ENCODE results near the gene SLC35D1. TPM values are rescaled to one million over a fixed set of nuclear protein-coding genes. Genes with fewer than 3 reads are reported as not detected.

SLC35D1 gene
- total RNA-seq, 3 donors from 2014 or later = 17.3 to 24.5 (median 21.9) TPM

DNA sequence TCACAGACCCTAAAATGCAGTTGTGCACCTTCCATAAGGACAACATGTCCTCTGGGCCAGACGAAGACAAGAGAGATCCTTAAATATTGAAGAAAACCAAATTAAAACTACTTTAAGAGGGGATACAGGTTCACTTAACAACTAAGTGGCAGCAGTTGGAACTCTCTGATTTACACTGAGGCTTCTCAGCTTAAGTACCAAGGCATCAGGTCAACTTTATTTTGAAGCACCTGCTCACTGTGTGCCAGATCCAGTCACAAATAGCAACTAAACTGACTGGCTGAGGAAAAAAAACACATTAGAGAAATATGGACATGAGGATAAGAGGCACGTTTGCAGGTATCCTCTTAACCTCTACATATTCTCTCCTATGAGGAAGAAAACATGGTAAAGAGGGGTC is 33.2 kb downstream of the SLC35D1 start:
- DNase-seq (no peak), ATAC-seq (no peak)
- Mint-ChIP-seq H3K4me1 (ENCODE audit: low read depth) (no peaks in the 10 kb centered on the region), H3K9me3 (no peaks in the 10 kb centered on the region), H3K27me3 (ENCODE audit: low read depth) (no peaks in the 10 kb centered on the region), H3K36me3 (ENCODE audit: insufficient read depth) (peaks cover 51% of the 10 kb centered on the region), H3K4me3 (no peak overlapping the region)

DNA sequence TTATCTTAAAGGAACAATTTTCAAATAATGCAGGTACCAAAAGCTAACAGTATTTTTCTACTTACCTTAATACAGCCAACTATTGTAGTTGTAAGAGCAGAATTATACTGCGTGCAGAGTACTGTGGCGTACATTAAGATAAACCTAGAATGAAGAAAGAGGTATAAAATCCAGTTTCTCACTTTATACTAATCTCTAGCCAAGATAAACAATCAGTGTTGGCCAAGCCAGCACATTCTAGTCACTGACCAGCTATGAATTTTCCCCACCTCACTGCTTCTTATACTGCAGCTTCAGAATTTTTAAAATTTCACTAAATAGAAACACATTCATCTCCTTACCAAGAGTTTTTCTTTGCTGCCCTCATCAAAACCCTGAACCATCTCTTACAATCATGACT is 33.6 kb downstream of the SLC35D1 start:
- H3K4me1 Mint-ChIP-seq (ENCODE audit: low read depth) = no peaks in the 10 kb centered on the region
- H3K27me3 Mint-ChIP-seq (ENCODE audit: low read depth) = no peaks in the 10 kb centered on the region
- DNase-seq = no peak
- H3K4me3 Mint-ChIP-seq = no peak overlapping the region
- peaks cover 48% of the 10 kb centered on the region for H3K36me3 Mint-ChIP-seq (ENCODE audit: insufficient read depth)
- no peaks in the 10 kb centered on the region for H3K9me3 Mint-ChIP-seq
- no peak for ATAC-seq

GRCh38 chr1:67019600-67020136 is 34.3 kb downstream of the SLC35D1 start:
- ATAC-seq (no peak), DNase-seq (no peak)
- H3K4me1 Mint-ChIP-seq (ENCODE audit: low read depth) = no peaks in the 10 kb centered on the region
- H3K4me3 Mint-ChIP-seq = no peak overlapping the region
- no peaks in the 10 kb centered on the region for H3K27me3 Mint-ChIP-seq (ENCODE audit: low read depth)
- no peaks in the 10 kb centered on the region for H3K9me3 Mint-ChIP-seq
- H3K36me3 Mint-ChIP-seq (ENCODE audit: insufficient read depth) = peaks cover 43% of the 10 kb centered on the region

DNA sequence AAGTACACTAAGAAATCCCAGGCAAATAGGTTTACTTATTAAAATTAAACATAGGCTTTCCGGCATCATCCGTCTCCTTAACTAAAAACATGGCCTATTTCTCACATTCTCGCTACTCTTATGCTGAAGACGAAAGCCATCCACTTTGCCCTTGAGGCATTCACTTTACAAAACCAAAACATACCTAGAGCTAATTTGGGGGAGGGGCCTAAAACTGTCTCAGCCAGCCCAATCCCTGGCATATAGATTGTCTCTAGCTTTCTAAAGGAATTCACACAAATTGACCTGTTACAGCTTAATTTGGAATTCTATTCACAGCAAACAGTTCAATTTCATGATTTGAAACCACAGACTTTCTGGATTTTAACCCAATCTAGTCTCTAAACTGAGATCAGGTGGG is 34.8 kb downstream of the SLC35D1 start:
- ATAC-seq (no peak), DNase-seq (no peak)
- no peaks in the 10 kb centered on the region for H3K27me3 Mint-ChIP-seq (ENCODE audit: low read depth)
- no peak overlapping the region for H3K4me3 Mint-ChIP-seq
- peaks cover 40% of the 10 kb centered on the region for H3K36me3 Mint-ChIP-seq (ENCODE audit: insufficient read depth)
- no peaks in the 10 kb centered on the region for H3K4me1 Mint-ChIP-seq (ENCODE audit: low read depth)
- H3K9me3 Mint-ChIP-seq = no peaks in the 10 kb centered on the region

- H3K27me3 Mint-ChIP-seq (ENCODE audit: low read depth) = no peaks in the 10 kb centered on the region
- H3K4me1 Mint-ChIP-seq (ENCODE audit: low read depth) = peaks cover 1% of the 10 kb centered on the region
- ATAC-seq (no peak), DNase-seq (no peak)
- peaks cover 42% of the 10 kb centered on the region for H3K36me3 Mint-ChIP-seq (ENCODE audit: insufficient read depth)
- no peak overlapping the region for H3K4me3 Mint-ChIP-seq
- H3K9me3 Mint-ChIP-seq = no peaks in the 10 kb centered on the region
These were observed 35.4 kb downstream of the SLC35D1 start for GRCh38 chr1:67018574-67018973.

- H3K36me3 Mint-ChIP-seq (ENCODE audit: insufficient read depth) = peaks cover 45% of the 10 kb centered on the region
- no peak overlapping the region for H3K4me3 Mint-ChIP-seq
- no peaks in the 10 kb centered on the region for H3K27me3 Mint-ChIP-seq (ENCODE audit: low read depth)
- H3K9me3 Mint-ChIP-seq = no peaks in the 10 kb centered on the region
- ATAC-seq = peak; percentile 62 to 73
- peaks cover 3% of the 10 kb centered on the region for H3K4me1 Mint-ChIP-seq (ENCODE audit: low read depth)
- no peak for DNase-seq
These were observed 40.4 kb downstream of the SLC35D1 start for GRCh38 chr1:67013573-67013972.

- no peak for ATAC-seq
- Mint-ChIP-seq H3K27me3 (ENCODE audit: low read depth) (no peaks in the 10 kb centered on the region), H3K9me3 (no peaks in the 10 kb centered on the region), H3K36me3 (ENCODE audit: insufficient read depth) (peaks cover 56% of the 10 kb centered on the region), H3K4me1 (ENCODE audit: low read depth) (peaks cover 3% of the 10 kb centered on the region), H3K4me3 (no peak overlapping the region)
- no peak for DNase-seq
These were observed 44.2 kb downstream of the SLC35D1 start for GRCh38 chr1:67009792-67010191.

DNA sequence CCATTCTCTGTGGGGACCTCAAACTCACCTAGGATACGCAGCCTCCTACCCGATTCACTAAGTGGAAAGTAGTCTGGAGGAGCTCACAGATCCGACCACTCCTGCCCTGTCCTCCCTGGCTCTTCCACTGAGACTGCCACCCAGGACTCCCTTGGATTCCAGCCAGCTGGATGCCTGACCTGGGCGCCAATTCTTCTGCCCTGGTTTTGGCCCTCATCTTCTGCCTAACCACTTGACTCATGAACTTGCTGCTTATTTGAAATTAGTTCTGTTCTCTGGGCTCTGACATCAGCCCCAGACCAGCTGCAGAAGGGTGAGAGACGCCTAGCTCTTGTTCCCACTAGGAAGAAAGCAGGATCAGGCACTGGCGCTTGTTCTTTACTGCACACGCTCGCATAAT is 48.9 kb downstream of the SLC35D1 start:
- Mint-ChIP-seq H3K9me3 (no peaks in the 10 kb centered on the region), H3K27me3 (ENCODE audit: low read depth) (no peaks in the 10 kb centered on the region), H3K36me3 (ENCODE audit: insufficient read depth) (peaks cover 46% of the 10 kb centered on the region), H3K4me1 (ENCODE audit: low read depth) (peaks cover 3% of the 10 kb centered on the region), H3K4me3 (no peak overlapping the region)
- DNase-seq (no peak), ATAC-seq (no peak)

- DNase-seq (no peak), ATAC-seq (no peak)
- Mint-ChIP-seq H3K27me3 (ENCODE audit: low read depth) (no peaks in the 10 kb centered on the region), H3K9me3 (no peaks in the 10 kb centered on the region), H3K36me3 (ENCODE audit: insufficient read depth) (peaks cover 37% of the 10 kb centered on the region), H3K4me3 (no peak overlapping the region), H3K4me1 (ENCODE audit: low read depth) (peaks cover 7% of the 10 kb centered on the region)
These were observed 49.8 kb downstream of the SLC35D1 start for GRCh38 chr1:67004176-67004575.

DNA sequence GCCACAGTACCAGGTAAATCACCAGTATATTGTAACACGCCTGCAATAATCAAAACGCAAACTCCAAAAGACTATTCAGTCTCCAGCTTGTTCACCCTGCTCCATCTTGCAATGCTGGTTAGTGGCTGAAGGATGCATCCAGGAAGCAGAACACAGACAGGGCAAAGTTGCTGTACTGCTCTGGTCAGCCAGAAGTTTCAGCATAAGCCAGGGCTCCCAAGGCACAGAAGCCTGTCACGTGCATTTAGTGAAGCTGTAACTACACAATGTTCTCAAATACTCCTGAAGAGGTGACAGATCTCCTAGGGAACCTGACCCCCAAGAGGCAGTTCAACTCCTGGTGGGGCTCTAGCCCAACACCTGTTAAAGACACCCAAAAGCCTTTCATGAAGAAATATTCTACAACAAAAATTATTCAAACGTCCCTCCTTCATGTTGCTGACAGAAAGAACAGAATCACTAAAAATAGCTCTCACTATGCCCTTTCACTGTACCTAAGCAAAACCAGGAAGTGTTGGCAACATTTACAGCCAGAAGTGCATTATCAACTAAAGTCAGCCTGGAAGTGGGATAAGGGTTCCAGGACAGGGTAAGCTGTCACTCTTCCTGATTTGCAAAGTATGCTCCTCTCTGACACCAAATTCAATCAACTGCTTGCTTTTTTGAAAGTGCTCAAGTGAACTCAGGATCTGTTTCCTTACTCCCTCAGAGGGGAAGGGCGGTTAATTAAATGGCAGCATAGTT is 52.1 kb downstream of the SLC35D1 start:
- Mint-ChIP-seq H3K36me3 (ENCODE audit: insufficient read depth) (peaks cover 27% of the 10 kb centered on the region), H3K4me3 (no peak overlapping the region), H3K9me3 (no peaks in the 10 kb centered on the region), H3K27me3 (ENCODE audit: low read depth) (no peaks in the 10 kb centered on the region), H3K4me1 (ENCODE audit: low read depth) (peaks cover 14% of the 10 kb centered on the region)
- DNase-seq = no peak
- no peak for ATAC-seq

DNA sequence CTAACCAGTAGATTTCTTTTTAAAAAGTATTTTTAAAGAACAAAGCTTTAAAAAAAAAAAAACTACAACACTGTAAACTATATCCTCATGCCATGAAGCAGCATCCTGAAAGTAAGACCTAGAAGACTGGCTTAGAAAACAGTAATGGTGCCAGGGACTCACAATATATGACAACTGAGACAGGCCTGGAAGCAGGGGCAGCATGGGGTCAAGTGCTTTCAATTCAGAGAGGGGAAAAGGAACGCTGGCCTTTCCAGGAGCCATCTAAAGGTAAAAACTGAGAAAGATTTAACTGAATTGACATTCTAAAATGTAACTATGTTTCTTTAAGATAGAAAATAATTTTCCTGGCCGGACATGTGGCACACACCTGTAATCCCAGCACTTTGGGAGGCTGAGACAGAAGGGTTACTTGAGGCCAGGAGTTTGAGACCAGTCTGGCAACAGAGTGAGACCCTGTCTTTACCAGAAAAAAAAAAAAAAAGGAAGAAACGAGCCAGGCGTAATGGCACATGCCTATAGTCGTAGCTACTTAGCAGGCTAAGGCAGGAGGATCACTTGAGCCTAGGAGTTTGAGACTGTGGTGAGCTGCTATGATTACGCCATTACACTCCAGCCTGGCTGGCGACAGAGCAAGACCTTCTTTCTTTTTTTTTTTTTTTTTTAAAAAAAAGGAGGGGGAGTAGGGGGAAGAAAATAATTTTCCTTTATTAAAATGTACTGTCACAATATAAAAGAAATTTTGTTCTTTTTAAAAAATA is 54.1 kb downstream of the SLC35D1 start:
- no peaks in the 10 kb centered on the region for H3K27me3 Mint-ChIP-seq (ENCODE audit: low read depth)
- H3K4me1 Mint-ChIP-seq (ENCODE audit: low read depth) = peaks cover 24% of the 10 kb centered on the region
- peaks cover 23% of the 10 kb centered on the region for H3K36me3 Mint-ChIP-seq (ENCODE audit: insufficient read depth)
- DNase-seq (no peak), ATAC-seq (no peak)
- H3K4me3 Mint-ChIP-seq = no peak overlapping the region
- no peaks in the 10 kb centered on the region for H3K9me3 Mint-ChIP-seq

DNA sequence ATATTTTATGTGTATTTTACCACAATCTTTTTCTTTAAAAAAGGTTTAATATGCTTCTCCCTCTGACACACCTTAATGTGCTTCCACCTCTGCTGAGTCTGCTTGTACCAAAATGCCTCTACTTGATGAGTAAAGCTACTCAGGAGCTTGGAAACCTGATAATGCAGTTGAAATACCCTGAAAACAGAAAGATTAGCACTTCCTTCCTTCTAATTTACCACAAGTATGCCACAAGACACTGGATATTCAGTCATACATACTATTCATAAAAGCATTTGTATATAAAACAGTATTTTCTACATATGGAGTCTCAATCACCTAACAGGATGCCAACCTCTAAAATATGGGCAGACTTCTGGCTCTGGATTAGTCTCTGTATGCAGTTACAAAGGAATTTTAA is 55.0 kb downstream of the SLC35D1 start:
- Mint-ChIP-seq H3K4me1 (ENCODE audit: low read depth) (peaks cover 24% of the 10 kb centered on the region), H3K36me3 (ENCODE audit: insufficient read depth) (peaks cover 22% of the 10 kb centered on the region), H3K27me3 (ENCODE audit: low read depth) (no peaks in the 10 kb centered on the region), H3K9me3 (no peaks in the 10 kb centered on the region), H3K4me3 (no peak overlapping the region)
- ATAC-seq (peak in 1 of 2 donors; percentile 28), DNase-seq (no peak)

DNA sequence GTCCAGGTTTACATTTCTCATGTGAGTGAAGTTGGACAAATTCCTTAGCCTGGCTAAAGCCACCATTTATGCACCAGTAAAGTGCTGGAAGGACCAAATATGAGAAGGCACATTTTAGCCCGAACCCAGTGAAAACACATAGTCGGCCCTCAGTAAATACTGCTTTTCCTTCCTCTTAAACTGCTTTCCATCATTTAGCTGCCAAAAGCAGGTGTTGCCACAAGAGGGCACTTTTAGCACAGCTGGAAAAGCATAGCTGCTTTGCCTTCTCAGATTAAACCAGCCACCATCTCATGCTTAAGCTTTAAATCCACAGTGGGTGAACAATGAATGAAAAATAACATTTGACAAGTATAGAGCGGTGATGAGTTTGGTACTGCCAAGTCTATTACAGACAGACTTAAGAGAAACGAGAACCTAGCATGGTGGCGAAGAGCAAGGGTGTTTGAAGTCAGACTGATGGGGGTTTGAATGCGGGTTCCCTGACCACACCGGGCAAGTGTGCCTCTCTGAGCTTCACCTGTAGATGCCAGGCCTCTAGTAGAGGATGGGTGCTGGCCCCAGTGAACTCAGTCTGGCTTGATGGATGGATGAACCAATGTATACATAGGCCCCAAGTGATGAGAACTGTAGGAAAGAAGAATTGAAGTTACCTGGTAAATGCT is 57.8 kb downstream of the SLC35D1 start:
- Mint-ChIP-seq H3K4me1 (ENCODE audit: low read depth) (peaks cover 21% of the 10 kb centered on the region), H3K4me3 (no peak overlapping the region), H3K9me3 (no peaks in the 10 kb centered on the region), H3K36me3 (ENCODE audit: insufficient read depth) (peaks cover 8% of the 10 kb centered on the region), H3K27me3 (ENCODE audit: low read depth) (no peaks in the 10 kb centered on the region)
- peak; percentile 50 for DNase-seq
- ATAC-seq = peak; percentile 59 to 78

DNA sequence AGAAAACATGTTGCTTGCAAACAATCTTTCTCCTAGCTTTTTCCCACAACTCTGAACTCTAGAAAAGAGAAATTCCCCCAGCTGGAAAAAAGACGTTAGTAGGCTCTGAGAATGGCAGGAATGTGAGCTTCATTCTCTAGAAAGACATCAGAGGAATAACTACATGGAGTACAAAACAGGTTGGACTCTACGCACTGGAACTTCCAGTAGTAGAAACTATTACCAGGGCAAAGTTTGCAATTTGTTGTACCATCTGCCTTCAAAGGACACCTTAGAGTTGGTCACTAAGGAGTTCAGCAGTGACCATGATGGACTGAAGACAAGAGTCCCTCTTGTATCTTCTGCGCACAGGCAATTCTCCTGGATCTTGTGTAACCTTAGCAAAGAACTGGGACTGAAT is 60.9 kb downstream of the SLC35D1 start:
- Mint-ChIP-seq H3K27me3 (ENCODE audit: low read depth) (no peaks in the 10 kb centered on the region), H3K4me1 (ENCODE audit: low read depth) (peaks cover 10% of the 10 kb centered on the region), H3K4me3 (no peak overlapping the region), H3K36me3 (ENCODE audit: insufficient read depth) (peaks cover 16% of the 10 kb centered on the region), H3K9me3 (no peaks in the 10 kb centered on the region)
- DNase-seq (no peak), ATAC-seq (no peak)
